ENCODE results near the gene SEMA3F.

DNA sequence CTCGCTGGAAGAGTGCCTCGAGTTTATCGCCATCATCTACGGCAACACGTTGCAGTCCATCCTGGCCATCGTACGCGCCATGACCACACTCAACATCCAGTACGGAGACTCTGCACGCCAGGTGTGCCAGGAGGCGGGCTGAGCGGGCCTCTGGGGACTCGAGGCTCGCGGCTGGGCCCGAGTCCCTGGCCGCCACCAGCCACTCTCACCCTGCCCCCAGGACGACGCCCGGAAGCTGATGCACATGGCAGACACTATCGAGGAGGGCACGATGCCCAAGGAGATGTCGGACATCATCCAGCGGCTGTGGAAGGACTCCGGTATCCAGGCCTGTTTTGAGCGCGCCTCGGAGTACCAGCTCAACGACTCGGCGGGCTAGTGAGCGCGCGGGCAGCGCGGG is 38.2 kb downstream of the SEMA3F start:
- TF ChIP-seq, protein P1, sequence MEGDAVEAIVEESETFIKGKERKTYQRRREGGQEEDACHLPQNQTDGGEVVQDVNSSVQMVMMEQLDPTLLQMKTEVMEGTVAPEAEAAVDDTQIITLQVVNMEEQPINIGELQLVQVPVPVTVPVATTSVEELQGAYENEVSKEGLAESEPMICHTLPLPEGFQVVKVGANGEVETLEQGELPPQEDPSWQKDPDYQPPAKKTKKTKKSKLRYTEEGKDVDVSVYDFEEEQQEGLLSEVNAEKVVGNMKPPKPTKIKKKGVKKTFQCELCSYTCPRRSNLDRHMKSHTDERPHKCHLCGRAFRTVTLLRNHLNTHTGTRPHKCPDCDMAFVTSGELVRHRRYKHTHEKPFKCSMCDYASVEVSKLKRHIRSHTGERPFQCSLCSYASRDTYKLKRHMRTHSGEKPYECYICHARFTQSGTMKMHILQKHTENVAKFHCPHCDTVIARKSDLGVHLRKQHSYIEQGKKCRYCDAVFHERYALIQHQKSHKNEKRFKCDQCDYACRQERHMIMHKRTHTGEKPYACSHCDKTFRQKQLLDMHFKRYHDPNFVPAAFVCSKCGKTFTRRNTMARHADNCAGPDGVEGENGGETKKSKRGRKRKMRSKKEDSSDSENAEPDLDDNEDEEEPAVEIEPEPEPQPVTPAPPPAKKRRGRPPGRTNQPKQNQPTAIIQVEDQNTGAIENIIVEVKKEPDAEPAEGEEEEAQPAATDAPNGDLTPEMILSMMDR (IDR thresholded peaks at IDR 0.05), result no peak
- no peak for TF ChIP-seq EZH2 (IDR thresholded peaks at IDR 0.05)
- no peak for TF ChIP-seq EZH2phosphoT487 (IDR thresholded peaks at IDR 0.05)
